GM21717 (cell line): ENCODE results near the gene CCL7.

ENCODE experiments used
- ATAC-seq: cut with Tn5 transposase; IDR thresholded peaks from one replicate; pipeline ENCODE4 v1.9.1; 2021; ENCODE audit warnings: mild to moderate bottlenecking, moderate library complexity; ENCODE audit not compliant: unreplicated experiment

CCL7 gene

DNA sequence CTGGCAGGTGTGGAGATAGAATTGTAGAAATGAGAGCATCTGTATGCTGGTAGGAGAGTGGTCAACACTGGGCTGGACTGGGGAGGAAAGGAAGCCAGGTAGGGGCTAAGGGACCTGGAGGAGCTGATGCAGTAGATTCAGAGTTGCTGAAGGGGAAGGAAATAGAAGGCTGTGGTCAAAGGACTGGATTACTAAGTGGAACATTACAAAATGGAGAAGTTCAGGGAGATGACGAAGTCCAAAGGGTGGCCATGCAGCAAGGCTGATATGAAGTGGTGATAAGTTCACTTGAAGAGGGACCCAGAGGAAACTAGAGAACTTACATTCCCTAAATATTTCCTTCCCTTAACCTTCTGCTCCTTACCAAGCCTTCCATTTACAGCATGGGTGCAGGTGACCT is 23.6 kb upstream of the CCL7 start:
- ATAC-seq, result no peak

DNA sequence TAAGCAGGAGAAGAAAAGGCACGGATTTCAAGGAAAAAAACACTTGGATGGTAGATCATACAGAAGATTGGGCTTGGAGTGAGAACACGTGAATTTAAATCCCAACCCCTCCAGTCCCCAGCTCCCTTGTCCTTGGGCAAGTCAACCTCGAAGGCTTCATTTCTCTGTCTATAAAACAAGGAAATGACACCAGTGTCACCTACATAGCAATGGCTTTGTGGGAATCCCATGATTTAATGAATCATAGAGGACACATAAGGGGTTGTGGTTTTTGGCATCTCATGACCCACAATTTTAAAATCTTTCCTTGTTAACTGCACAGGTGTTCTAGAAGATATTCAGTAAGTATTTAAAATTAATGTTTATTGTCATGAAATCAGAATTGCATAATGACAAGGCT is 23.1 kb upstream of the CCL7 start:
- ATAC-seq, result no peak

DNA sequence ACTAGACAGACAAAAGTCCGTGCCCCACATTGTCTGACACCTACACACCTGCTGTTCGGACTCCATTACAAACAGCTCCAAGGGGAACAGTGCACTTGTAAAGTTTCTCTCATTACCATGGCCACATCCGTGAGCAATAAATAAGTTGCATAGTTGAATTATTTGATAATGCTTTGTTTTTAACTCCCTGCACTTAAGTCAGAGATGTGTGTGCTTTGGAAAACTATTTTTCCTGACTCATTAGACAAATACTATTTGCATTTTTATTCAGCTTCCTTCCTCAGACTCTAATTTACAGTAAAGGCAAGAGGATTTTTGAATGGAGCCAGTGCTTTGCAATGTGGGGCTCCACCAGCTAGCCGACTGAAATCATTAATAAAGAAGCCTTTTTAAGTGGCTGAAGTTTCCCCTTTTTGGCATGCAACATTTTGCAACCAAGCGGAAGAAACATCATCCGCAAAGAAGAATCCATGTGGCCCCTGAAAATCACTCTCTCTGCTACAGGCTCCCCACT is 21.5 kb upstream of the CCL7 start:
- no peak for ATAC-seq

DNA sequence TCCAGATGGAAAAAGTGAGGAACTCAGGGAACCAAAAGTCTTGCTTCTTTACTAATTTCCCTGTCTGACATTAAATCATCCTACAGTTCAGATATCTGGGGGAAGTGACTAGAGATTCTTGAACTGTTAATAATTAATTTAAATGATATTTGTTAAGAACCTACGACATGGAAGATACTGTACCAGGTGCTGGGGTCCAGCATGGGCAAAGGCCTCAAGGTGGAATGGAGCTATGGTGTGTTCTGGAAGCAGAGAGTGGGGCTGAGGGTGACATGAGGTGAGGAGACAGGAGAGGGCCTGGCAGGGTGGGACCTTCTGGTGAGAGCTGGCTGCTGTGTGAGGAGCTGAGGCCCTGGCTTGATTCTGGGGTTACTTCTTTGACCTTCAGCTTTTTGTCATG is 21.0 kb upstream of the CCL7 start:
- no peak for ATAC-seq

DNA sequence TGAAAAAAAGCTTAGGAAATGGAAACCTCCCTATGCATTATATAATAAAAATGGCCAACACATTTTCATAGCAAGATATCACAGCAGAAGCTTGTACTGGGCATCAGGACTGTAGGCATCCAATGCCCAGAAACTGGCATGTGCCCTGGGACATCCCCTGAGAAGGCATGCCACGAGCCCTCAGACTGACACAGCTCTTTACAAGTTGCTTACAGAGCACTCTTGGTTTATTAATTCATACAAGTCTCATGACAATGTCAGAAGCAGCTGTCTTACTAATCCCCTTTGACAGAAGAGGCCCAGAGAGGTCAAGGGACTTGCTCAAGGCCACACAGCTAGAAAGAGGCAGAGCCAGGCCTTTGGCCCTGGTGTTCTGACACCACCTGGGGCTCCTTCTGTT is 20.5 kb upstream of the CCL7 start:
- ATAC-seq, result no peak

DNA sequence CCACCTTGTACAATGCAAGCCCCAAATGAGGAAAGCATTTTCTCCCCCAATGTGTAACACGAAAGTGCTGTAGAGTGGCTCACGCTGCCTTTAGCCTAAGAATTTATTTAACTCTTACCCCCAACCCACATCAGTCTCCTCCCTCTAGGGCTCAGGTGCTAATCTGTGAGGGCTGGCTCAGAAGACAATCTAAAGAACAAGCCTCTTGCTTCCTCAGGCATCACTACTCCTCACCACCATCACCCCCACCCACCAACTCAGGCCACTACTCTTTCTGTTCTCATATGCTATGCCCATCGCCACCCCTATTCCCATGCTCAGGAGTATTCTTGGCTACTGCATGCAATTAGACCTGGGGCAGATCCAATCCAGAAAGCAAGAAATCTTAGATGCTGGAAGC is 18.8 kb upstream of the CCL7 start:
- ATAC-seq, result no peak

DNA sequence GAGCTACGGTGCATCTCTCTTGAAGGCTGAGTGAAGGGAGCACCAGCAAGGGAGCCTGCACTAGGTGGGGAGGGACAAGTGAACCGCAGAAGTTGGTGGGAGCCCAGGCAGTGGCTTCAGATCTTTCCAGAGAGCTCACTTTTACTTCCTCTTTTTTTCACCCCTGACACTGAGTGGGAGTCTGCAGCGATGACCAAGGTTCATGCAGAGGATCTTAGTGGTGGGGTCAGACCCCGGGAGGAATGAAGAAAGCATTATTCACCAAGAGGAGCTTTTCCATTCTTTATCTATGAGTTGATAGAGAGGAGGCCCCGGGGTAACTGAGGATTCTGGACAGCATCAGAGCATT is 18.0 kb upstream of the CCL7 start:
- ATAC-seq, result peak; percentile 76

DNA sequence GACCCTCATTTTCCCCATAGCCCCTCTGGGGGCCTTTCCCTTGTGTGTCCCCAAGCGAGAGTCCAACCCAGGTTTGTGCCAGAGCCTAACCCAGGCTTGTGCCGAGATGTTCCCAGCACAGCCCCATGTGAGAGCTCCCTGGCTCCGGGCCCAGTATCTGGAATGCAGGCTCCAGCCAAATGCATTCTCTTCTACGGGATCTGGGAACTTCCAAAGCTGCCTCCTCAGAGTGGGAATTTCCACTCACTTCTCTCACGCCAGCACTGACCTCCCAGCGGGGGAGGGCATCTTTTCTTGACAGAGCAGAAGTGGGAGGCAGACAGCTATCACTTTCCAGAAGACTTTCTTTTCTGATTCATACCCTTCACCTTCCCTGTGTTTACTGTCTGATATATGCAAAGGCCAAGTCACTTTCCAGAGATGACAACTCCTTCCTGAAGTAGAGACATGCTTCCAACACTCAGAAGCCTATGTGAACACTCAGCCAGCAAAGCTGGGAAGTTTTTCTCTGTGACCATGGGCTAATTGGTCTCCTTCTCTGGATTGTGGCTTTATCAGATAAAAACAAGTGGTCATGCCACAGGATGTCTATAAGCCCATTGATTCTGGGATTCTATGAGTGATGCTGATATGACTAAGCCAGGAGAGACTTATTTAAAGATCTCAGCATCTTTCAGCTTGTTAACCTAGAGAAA is 17.4 kb upstream of the CCL7 start:
- ATAC-seq, result no peak

DNA sequence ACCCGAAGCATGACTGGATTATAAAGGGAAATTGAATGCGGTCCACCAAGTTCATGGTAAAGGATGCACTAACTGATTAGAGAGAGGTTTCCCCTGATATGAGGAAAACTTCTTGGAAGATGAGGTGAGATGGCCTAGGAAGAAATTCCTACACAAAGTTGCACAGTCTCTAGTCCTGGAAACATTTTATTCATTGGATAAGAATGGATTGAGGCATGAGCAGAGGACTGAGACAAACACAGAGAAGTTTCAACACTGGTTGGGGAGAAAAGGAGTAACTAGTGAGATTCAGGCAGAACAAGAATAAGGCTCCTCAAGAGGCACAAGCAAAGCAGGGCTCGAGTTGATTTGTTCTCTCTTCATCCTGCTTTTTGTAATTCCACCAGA is 16.9 kb upstream of the CCL7 start:
- no peak for ATAC-seq

DNA sequence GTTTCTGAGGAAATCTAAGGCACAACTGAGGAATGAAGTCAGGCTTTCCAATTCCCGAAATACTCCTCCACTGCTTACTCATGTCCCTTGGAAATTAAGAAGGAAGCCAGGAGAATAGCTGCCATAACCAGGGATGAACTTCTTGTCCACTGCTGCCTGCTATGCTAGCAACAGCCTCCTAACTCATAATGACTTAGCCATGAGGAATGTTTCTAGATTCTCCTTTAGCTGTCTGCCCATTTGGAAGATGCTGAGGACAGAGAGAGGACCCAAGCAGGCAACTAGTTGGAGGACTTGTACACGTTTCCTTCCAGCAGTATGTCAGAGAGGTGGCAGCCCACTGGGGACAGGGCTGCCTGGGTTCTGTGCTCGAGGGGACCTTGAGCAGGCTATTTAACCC is 15.9 kb upstream of the CCL7 start:
- ATAC-seq, result no peak

DNA sequence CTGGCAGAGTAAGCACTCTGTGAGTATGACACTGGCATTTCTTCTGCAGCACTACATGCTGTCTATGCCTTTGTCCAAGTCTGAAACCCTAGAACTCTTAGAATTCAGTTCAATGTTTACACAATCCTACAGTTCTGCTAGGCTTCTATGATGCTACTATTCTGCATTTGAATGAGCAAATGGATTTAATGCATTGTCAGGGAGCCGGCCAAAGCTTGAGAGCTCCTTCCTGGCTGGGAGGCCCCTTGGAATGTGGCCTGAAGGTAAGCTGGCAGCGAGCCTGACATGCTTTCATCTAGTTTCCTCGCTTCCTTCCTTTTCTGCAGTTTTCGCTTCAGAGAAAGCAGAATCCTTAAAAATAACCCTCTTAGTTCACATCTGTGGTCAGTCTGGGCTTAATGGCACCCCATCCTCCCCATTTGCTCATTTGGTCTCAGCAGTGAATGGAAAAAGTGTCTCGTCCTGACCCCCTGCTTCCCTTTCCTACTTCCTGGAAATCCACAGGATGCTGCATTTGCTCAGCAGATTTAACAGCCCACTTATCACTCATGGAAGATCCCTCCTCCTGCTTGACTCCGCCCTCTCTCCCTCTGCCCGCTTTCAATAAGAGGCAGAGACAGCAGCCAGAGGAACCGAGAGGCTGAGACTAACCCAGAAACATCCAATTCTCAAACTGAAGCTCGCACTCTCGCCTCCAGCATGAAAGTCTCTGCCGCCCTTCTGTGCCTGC is 15.2 kb upstream of the CCL7 start, which contains the start of gene CCL2:
Gene CCL2, plus strand, starts transcription at position 635 of the 730 bp plus-strand sequence. Its CDS starts 65 bp downstream, at position 700.
- no peak for ATAC-seq

DNA sequence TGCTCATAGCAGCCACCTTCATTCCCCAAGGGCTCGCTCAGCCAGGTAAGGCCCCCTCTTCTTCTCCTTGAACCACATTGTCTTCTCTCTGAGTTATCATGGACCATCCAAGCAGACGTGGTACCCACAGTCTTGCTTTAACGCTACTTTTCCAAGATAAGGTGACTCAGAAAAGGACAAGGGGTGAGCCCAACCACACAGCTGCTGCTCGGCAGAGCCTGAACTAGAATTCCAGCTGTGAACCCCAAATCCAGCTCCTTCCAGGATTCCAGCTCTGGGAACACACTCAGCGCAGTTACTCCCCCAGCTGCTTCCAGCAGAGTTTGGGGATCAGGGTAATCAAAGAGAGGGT is 14.7 kb upstream of the CCL7 start:
- no peak for ATAC-seq

DNA sequence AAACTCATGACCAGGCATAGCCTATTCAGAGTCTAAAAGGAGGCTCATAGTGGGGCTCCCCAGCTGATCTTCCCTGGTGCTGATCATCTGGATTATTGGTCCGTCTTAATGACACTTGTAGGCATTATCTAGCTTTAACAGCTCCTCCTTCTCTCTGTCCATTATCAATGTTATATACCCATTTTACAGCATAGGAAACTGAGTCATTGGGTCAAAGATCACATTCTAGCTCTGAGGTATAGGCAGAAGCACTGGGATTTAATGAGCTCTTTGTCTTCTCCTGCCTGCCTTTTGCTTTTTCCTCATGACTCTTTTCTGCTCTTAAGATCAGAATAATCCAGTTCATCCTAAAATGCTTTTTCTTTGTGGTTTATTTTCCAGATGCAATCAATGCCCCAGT is 14.2 kb upstream of the CCL7 start:
- ATAC-seq, result no peak

DNA sequence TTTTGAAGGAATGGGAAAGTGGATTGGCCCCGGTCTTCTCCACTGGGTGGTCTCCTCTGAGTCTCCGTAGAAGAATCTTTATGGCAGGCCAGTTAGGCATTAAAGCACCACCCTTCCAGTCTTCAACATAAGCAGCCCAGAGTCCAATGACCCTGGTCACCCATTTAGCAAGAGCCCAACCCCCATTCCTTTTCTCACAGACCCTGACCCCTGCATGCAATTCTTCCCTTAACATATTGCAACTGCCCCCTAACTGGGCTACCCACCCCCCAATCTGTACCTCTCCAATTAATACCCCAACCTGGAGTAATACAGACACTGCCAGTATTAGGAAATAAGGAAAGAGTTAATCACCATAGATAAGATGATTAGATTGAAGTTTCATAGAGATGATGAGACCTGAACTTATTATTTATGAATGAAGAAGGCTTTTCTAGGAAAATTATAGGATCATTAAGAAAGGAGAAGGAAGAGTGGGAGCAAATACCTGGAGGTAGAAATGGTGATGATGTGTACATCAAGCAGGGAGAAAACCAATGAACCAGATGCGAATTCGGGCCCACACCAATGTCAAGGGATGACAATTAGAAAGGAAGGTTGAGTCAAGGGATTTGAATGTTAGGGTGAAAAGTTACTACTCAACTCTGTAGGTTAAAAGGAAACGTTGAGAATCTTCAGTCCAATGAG is 12.6 kb upstream of the CCL7 start:
- no peak for ATAC-seq

DNA sequence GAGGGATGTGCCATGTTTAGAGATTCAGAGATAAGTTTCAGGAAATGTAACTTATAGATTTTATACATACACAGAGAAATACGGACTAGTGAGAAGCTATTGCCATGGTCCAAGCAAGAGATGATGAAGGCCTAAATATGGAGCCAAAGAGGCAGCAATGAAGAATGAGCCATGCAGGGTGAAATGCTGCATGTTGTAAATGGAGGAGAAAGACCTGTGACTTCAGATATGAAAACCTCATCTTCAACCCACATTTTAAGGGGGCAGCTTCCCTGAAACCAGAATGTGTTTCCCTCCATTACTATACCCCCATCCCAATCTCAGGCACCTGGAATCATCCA is 12.1 kb upstream of the CCL7 start:
- no peak for ATAC-seq

DNA sequence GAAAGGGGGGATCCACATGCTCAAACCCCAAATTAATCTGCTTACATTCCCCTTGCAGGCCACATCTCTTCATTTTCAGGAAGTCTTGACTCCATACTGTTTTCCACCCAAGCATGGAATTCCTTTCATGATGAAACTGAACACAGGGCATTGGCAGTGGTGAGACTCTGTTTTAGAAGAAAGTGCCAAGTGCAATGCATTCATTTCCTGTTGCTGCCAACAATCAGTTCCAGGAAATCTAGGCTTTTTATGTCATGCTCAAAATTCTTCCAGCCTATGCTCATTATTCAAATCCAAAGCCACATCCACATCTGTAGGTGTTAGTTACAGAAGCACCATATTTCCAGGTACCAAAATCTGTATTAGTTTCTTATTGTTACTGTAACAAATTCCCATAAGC is 10.9 kb upstream of the CCL7 start:
- no peak for ATAC-seq

DNA sequence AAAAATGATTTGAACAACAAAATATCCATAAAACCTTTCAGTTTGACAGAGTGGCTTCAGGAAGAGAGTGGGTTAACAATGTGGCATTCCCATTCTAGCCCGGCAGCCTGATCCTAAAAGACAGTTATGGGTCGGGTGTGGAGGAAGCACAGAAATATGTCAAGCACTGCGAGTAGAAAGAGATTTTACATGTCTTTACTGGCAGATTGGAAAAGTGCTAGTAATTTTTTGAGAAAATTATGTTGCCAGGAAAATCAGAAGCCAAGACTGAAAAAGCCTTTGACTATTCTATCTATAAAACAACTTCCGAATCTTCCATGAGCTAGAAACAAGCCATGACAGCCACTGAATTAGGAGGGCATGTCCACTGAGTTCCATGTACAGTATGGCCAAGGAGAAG is 9.2 kb upstream of the CCL7 start:
- no peak for ATAC-seq

DNA sequence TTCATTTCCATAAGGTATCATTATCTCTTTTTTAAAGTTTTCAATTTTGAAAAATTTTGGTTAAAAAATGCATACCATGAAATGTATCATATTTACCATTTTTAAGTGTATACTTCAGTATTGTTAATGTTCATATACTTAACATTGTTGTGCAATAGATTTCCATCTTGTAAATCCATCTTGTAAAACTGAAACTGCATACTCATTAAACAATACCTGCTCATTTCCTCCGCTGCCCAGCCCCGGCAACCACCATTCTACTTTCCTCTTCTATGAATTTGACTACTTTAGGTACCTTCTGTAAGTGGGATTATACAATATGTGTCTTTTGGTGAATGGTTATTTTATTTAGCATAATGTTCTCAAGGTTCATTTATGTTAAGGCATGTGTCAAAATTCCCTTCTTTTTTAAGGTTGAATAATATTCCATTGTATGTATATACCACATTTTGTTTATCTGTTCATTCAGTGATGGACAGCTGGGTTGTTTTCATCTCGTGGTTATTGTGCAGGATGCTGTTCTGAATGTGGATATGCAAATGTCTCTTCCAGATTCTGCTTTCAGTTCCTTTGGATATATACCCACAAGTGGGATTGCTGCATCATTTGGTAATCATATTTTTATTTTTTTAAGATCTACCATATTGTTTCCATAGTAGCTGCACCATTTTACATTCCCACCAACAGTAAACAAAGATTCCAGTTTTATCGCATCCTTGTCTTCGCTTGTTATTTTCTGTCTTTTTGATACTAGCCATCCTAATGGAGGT is 8.3 kb upstream of the CCL7 start:
- ATAC-seq, result no peak

DNA sequence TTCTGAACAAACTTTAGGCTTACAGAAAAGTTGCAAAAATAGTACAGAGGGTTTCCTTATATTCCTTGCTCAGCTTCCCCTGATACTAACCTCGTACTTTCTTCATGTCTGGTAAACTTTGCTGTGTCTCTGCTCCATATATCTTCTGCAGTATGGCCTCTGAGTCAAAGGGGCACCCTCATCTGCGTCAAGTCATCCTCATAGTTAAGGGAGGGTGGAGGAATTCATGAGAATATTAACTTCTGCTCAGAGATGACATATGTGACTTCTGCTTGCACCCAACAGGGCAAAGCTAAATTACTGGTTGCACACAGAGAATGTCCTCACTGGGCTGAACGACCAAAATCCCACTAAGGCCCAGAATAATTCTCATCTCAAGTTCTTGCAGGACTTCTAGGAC is 4.3 kb upstream of the CCL7 start:
- ATAC-seq, result no peak

DNA sequence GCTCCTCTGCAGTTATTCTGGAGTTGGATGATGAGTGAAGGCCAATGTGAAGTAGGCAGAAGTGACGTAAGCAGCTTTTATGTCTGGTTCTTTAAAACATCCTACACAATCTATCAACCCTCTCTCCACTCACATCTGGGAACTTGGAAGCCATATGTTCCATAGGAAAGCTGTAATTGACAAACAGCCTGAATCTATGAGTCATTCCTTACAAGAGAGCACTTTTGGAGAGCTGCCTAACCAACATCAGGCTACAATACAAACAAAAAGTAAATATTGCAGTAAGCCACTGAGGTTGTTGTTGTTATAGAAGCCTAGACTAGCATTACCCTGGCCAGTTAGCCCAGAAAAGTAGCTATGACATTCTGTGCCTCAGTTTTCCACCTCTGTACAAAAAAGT is 5.9 kb downstream of the CCL7 start:
- no peak for ATAC-seq

DNA sequence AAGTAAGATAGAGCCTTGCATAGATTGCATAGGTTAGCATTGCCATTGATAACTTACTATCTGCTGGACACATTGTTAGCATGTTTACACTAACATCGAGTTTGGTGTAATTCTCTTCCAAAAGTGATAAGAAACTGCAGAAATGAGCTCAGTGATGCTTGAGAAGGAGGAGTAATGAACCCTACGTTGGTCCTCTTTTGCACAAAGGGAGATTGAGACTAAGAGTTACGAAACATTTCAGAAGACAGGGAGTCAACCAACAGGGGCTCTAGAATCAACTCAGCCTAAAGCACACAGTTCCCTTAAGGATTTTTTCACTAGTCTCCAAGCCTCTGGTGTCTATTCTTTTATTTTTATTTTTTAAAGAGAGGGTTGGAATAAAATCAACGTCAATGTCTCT is 6.8 kb downstream of the CCL7 start:
- ATAC-seq, result no peak

DNA sequence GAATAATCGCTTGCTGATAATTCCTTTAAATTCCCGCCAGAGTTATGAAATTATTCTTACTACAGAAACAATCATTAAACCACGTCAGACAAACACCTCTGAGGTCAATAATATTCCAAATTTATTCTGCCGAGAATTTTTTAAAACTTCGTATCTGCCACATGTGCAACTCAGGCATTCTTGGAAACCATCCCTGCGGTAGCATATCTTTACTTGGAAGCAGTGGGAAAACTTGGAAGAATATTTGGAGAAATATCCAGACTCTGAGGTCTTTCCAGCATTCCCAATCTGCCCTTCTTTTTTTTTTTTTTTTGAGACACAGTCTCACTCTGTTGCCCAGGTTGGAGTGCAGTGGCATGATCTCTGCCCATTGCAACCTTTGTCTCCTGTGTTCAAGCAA is 13.6 kb downstream of the CCL7 start:
- no peak for ATAC-seq
